Measurements from ENCODE around the gene GLMP.

DNA sequence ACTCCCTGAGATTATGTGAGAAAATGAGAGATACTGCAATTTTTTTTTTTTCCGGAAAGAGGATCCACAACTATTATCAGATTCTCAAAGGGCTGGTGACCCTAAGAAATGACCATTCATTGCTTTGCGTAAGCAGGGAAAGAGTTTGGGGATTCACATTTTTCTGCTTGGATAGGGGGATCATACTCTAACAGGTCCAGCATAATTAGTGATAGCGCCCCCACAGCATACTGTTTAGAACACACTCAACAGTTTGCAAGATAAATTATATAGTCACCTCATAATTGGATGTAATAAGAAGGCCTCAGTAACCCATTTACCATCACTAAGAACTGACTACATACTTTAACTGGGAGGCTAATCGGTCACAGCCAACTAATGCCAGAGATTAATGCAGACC is 40.8 kb upstream of the GLMP start:
- TF ChIP-seq, protein P1, sequence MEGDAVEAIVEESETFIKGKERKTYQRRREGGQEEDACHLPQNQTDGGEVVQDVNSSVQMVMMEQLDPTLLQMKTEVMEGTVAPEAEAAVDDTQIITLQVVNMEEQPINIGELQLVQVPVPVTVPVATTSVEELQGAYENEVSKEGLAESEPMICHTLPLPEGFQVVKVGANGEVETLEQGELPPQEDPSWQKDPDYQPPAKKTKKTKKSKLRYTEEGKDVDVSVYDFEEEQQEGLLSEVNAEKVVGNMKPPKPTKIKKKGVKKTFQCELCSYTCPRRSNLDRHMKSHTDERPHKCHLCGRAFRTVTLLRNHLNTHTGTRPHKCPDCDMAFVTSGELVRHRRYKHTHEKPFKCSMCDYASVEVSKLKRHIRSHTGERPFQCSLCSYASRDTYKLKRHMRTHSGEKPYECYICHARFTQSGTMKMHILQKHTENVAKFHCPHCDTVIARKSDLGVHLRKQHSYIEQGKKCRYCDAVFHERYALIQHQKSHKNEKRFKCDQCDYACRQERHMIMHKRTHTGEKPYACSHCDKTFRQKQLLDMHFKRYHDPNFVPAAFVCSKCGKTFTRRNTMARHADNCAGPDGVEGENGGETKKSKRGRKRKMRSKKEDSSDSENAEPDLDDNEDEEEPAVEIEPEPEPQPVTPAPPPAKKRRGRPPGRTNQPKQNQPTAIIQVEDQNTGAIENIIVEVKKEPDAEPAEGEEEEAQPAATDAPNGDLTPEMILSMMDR (IDR thresholded peaks at IDR 0.05), result peak in 1 of 4 donors; percentile 6
- TF ChIP-seq POLR2A (IDR thresholded peaks at IDR 0.05), result no peak
